HG03045 (cell line): ENCODE results near the gene HUS1.
"Not testable (repeated sequence)": the region's sequence is repeated elsewhere in the genome, so short reads cannot be mapped to it uniquely, and the experiment has no call there.

ENCODE experiments used
- ATAC-seq: cut with Tn5 transposase; IDR thresholded peaks from one replicate; pipeline ENCODE4 v1.9.1; 2021; ENCODE audit warnings: mild to moderate bottlenecking, moderate library complexity; ENCODE audit not compliant: unreplicated experiment

HUS1 gene

GRCh38 chr7:47931005-47932004 is 48.1 kb downstream of the HUS1 start:
- ATAC-seq: no peak

DNA sequence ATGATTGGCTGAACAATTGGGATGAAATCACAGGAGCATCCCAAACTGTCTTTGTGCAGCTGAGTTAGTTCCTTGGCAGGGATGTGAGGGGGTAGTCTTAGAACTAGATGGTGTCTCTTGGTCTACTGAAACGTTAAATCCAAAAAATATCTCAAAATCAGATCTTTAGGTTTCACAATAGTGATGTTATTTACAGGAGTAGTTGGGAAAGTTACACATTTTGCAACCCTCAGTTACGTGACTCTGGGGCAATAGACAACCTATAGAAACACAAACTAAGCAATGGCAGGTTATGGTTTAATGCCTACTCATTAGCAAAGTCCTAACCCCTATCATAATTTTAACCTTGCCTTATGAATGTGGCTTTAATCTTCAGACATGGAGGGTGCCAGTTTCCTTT is 55.1 kb downstream of the HUS1 start:
- ATAC-seq: no peak

DNA sequence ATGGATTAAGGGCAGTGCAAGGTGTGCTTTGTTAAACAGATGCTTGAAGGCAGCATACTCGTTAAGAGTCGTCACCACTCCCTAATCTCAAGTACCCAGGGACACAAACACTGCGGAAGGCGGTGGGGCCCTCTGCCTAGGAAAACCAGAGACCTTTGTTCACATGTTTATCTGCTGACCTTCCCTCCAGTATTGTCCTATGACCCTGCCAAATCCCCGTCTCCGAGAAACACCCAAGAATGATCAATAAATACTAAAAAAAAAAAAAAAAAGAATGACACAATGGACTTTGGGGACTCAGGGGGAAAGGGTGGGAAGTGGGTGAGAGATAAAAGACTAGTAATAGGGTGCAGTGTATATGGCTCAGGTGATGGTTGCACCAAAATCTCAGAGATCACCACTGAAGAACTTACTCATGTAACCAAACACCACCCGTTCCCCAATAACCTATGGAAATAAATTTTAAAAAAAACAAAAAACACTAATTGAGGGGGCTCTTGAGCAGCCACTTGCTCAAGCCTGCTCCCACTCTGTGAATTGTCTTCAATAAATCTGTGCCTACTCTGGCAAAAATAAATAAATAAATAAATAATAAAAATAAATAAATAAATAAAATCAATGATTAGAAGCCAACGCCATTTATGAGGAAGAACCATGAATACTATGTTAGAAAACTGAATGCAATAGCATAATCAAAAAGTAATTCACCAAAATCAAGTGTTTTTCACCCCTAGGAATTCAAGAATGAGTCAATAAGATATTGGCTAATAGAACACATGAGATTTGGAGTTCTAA is 56.1 kb downstream of the HUS1 start:
- ATAC-seq: not testable (repeated sequence)

DNA sequence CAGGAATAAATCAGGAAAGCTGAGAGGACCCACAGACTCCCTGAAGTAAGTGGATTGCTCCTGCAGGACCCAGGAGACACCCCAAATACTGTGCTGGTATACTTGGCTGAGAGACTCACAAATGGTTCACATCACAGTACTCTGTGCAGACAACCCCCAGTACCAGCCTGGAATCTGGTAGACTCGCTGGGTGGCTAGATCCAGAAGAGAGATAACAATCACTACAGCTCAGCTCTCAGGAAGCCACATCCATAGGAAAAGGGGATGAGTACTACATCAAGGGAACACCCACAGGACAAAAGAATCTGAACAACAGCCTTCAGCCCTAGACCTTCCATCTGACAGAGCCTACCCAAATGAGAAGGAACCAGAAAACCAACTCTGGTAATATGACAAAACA is 62.9 kb downstream of the HUS1 start:
- ATAC-seq: not testable (repeated sequence)

DNA sequence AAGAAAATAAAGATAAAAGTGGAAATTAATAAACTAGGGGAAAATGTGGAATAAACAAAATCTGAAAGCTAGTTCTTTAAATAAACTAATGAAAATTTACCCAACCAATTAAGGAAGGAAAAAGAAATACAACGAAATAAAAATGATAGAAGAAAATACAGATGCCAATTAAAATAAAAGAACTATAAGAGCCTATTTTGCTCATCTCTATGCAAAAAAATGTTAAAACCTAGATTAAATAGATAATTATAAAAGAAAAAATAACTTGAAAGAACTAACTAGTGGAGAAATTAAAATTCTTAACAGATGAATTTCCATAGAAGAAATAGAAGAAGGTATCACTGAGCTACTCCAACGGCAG is 63.8 kb downstream of the HUS1 start:
- no peak for ATAC-seq

GRCh38 chr7:47914717-47915615 is 64.4 kb downstream of the HUS1 start:
- no peak for ATAC-seq
